WTC11 (cell line): ENCODE measurements around the gene MOSPD2. TPM values are rescaled to one million over a fixed set of nuclear protein-coding genes. Genes with fewer than 3 reads are reported as not detected.

Source experiments
- ATAC-seq: fragments of 200-7000 bp; cut with Tn5 transposase; 2 replicates; pipeline ENCODE4 v1.10.0; 2021; ENCODE audit warnings: mild to moderate bottlenecking, moderate library complexity
- CTCF ChIA-PET: fragments of 300-600 bp; sonication (Branson Sonifier 250); formaldehyde crosslinking; loops from one replicate; lab custom pipeline; 2021; ENCODE audit warnings: antibody characterized with exemption; lab: Charles Lee
- POLR2A ChIA-PET: fragments of 350-600 bp; sonication (Branson Sonifier 250); formaldehyde crosslinking; loops from one replicate; lab custom pipeline; 2021; ENCODE audit warnings: antibody characterized with exemption; lab: Charles Lee
- DNase-seq: peaks from one replicate; pipeline ENCODE4 v3.0.0; 2021; ENCODE audit warnings: low spot score
- H3K27ac Mint-ChIP-seq: 2 replicates; pipeline ENCODE4 v1.8.0; 2021; ENCODE audit warnings: mixed read lengths
- H3K27me3 Mint-ChIP-seq: 2 replicates; pipeline ENCODE4 v1.8.0; 2021; ENCODE audit warnings: low read depth, mild to moderate bottlenecking, moderate library complexity, mixed read lengths
- H3K36me3 Mint-ChIP-seq: 2 replicates; pipeline ENCODE4 v1.8.0; 2021; ENCODE audit warnings: mixed read lengths
- H3K4me1 Mint-ChIP-seq: 2 replicates; pipeline ENCODE4 v1.8.0; 2022; ENCODE audit warnings: mixed read lengths
- H3K4me3 Mint-ChIP-seq: 2 replicates; pipeline ENCODE4 v1.8.0; 2021; ENCODE audit warnings: mild to moderate bottlenecking, moderate library complexity, mixed read lengths
- H3K9me3 Mint-ChIP-seq: 2 replicates; pipeline ENCODE4 v1.8.0; 2021; ENCODE audit warnings: mixed read lengths
- CREM ChIP-seq: sonication (generic); formaldehyde crosslinking; IDR thresholded peaks from 2 replicates; pipeline ENCODE4 v1.8.1; 2022; ENCODE audit warnings: mild to moderate bottlenecking, missing genetic modification reagents, moderate library complexity
- ELF4 ChIP-seq: sonication (generic); formaldehyde crosslinking; IDR thresholded peaks from 2 replicates; pipeline ENCODE4 v1.8.1; 2022; ENCODE audit warnings: low read depth, mild to moderate bottlenecking, moderate library complexity, missing genetic modification reagents
- FOXP1 ChIP-seq: sonication (generic); formaldehyde crosslinking; IDR thresholded peaks from 2 replicates; pipeline ENCODE4 v1.8.0; 2022; ENCODE audit warnings: missing genetic modification reagents, mild to moderate bottlenecking, moderate library complexity, borderline replicate concordance
- GRHL2 ChIP-seq: fragments of 250-450 bp; sonication (Bioruptor Pico); IDR thresholded peaks from 2 replicates; pipeline ENCODE4 v1.8.0; 2022; ENCODE audit warnings: mild to moderate bottlenecking, moderate library complexity; ENCODE audit not compliant: insufficient replicate concordance, severe bottlenecking
- JAZF1 ChIP-seq: fragments of 250-450 bp; sonication (Bioruptor Pico); IDR thresholded peaks from 2 replicates; pipeline ENCODE4 v1.9.0; 2021; ENCODE audit warnings: moderate library complexity, mild to moderate bottlenecking, inconsistent platforms
- NR1H2 ChIP-seq: sonication (generic); formaldehyde crosslinking; IDR thresholded peaks from 2 replicates; pipeline ENCODE4 v1.9.0; 2021; ENCODE audit warnings: mild to moderate bottlenecking, moderate library complexity, missing genetic modification reagents
- NR3C1 ChIP-seq: sonication (generic); formaldehyde crosslinking; conservative IDR thresholded peaks from 2 replicates; pipeline ENCODE4 v1.8.1; 2023; ENCODE audit warnings: low read depth, mild to moderate bottlenecking, missing genetic modification reagents
- RELA ChIP-seq: sonication (generic); formaldehyde crosslinking; IDR thresholded peaks from 2 replicates; pipeline ENCODE4 v1.8.1; 2022; ENCODE audit warnings: missing genetic modification reagents, mild to moderate bottlenecking, borderline replicate concordance
- SMAD4 ChIP-seq: sonication (generic); formaldehyde crosslinking; IDR thresholded peaks from 2 replicates; pipeline ENCODE4 v1.8.0; 2022; ENCODE audit warnings: mild to moderate bottlenecking, missing genetic modification reagents
- SOX15 ChIP-seq: fragments of 250-450 bp; sonication (Bioruptor Pico); IDR thresholded peaks from 2 replicates; pipeline ENCODE4 v1.9.0; 2021; ENCODE audit warnings: mild to moderate bottlenecking
- SP1 ChIP-seq: sonication (generic); formaldehyde crosslinking; conservative IDR thresholded peaks from 2 replicates; pipeline ENCODE4 v1.8.1; 2022; ENCODE audit warnings: missing genetic modification reagents
- TCF7 ChIP-seq: sonication (generic); formaldehyde crosslinking; IDR thresholded peaks from 2 replicates; pipeline ENCODE4 v1.8.0; 2022; ENCODE audit warnings: mild to moderate bottlenecking, low read depth, missing genetic modification reagents, moderate library complexity
- TP53 ChIP-seq: sonication (generic); formaldehyde crosslinking; IDR thresholded peaks from 2 replicates; pipeline ENCODE4 v1.8.1; 2023; ENCODE audit warnings: mild to moderate bottlenecking, missing genetic modification reagents
- ZNF121 ChIP-seq: sonication (generic); formaldehyde crosslinking; IDR thresholded peaks from 2 replicates; pipeline ENCODE4 v1.8.0; 2023; ENCODE audit warnings: missing genetic modification reagents
- ZNF232 ChIP-seq: sonication (generic); formaldehyde crosslinking; IDR thresholded peaks from 2 replicates; pipeline ENCODE4 v1.8.0; 2022; ENCODE audit warnings: mild to moderate bottlenecking, missing genetic modification reagents
- ZNF317 ChIP-seq: sonication (generic); formaldehyde crosslinking; IDR thresholded peaks from 2 replicates; pipeline ENCODE4 v1.8.1; 2023; ENCODE audit warnings: low read depth, mild to moderate bottlenecking, moderate library complexity, missing genetic modification reagents, borderline replicate concordance
- ZNF416 ChIP-seq: fragments of 250-450 bp; sonication (Bioruptor Pico); IDR thresholded peaks from 2 replicates; pipeline ENCODE4 v1.9.0; 2021; ENCODE audit warnings: mild to moderate bottlenecking, inconsistent platforms
- ZNF512 ChIP-seq: sonication (generic); formaldehyde crosslinking; IDR thresholded peaks from 2 replicates; pipeline ENCODE4 v1.8.1; 2022; ENCODE audit warnings: missing genetic modification reagents, borderline replicate concordance
- ZNF532 ChIP-seq: fragments of 250-450 bp; sonication (Bioruptor Pico); IDR thresholded peaks from 2 replicates; pipeline ENCODE4 v1.9.0; 2021; ENCODE audit warnings: mild to moderate bottlenecking, borderline replicate concordance
- total RNA-seq: library from RNA; stranded (reverse); gene quantifications from 3 replicates; pipeline ENCODE4 v1.2.3, GENCODE V29; 2021
- TF ChIP-seq, protein P1 (sequence below): sonication (generic); formaldehyde crosslinking; IDR thresholded peaks from 2 replicates; pipeline ENCODE4 v1.8.0; 2022; ENCODE audit warnings: missing genetic modification reagents
- TF ChIP-seq, protein P2 (sequence below): fragments of 250-450 bp; sonication (Bioruptor Pico); IDR thresholded peaks from 2 replicates; pipeline ENCODE4 v1.9.0; 2021; ENCODE audit warnings: moderate library complexity, mild to moderate bottlenecking, inconsistent platforms, borderline replicate concordance
- TF ChIP-seq, protein P3 (sequence below): fragments of 250-450 bp; sonication (Bioruptor Pico); conservative IDR thresholded peaks from 2 replicates; pipeline ENCODE4 v1.9.0; 2021; ENCODE audit warnings: mild to moderate bottlenecking

MOSPD2 gene
- total RNA-seq, 1 experiment from 2014 or later: 13.2 TPM

- no peak for TF ChIP-seq ZNF416 (CRISPR knock-in tag)
- TF ChIP-seq ZNF317 (CRISPR knock-in tag): no peak
- TF ChIP-seq, protein P1, sequence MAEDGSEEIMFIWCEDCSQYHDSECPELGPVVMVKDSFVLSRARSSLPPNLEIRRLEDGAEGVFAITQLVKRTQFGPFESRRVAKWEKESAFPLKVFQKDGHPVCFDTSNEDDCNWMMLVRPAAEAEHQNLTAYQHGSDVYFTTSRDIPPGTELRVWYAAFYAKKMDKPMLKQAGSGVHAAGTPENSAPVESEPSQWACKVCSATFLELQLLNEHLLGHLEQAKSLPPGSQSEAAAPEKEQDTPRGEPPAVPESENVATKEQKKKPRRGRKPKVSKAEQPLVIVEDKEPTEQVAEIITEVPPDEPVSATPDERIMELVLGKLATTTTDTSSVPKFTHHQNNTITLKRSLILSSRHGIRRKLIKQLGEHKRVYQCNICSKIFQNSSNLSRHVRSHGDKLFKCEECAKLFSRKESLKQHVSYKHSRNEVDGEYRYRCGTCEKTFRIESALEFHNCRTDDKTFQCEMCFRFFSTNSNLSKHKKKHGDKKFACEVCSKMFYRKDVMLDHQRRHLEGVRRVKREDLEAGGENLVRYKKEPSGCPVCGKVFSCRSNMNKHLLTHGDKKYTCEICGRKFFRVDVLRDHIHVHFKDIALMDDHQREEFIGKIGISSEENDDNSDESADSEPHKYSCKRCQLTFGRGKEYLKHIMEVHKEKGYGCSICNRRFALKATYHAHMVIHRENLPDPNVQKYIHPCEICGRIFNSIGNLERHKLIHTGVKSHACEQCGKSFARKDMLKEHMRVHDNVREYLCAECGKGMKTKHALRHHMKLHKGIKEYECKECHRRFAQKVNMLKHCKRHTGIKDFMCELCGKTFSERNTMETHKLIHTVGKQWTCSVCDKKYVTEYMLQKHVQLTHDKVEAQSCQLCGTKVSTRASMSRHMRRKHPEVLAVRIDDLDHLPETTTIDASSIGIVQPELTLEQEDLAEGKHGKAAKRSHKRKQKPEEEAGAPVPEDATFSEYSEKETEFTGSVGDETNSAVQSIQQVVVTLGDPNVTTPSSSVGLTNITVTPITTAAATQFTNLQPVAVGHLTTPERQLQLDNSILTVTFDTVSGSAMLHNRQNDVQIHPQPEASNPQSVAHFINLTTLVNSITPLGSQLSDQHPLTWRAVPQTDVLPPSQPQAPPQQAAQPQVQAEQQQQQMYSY (CRISPR knock-in tag): no peak
- TF ChIP-seq ZNF532 (CRISPR knock-in tag): no peak
- no peak for TF ChIP-seq ZNF232
- TF ChIP-seq RELA (CRISPR knock-in tag): no peak
- no peak for TF ChIP-seq SMAD4 (CRISPR knock-in tag)
- TF ChIP-seq ZNF512 (CRISPR knock-in tag): no peak
- TF ChIP-seq, protein P2, sequence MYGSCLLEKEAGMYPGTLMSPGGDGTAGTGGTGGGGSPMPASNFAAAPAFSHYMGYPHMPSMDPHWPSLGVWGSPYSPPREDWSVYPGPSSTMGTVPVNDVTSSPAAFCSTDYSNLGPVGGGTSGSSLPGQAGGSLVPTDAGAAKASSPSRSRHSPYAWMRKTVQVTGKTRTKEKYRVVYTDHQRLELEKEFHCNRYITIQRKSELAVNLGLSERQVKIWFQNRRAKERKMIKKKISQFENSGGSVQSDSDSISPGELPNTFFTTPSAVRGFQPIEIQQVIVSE: no peak
Measured at GRCh38 chrX:14941301-14941700, 68.1 kb downstream of the MOSPD2 start (continued).

- Mint-ChIP-seq H3K27me3 (peaks cover 2% of the 10 kb centered on the region; the same call in 1 of the 2 replicates), H3K9me3 (no peaks in the 10 kb centered on the region), H3K36me3 (no peaks in the 10 kb centered on the region), H3K4me3 (no peak overlapping the region), H3K4me1 (peaks cover 8% of the 10 kb centered on the region), H3K27ac (no peak overlapping the region)
- POLR2A ChIA-PET: no interaction called here
- CTCF ChIA-PET: no interaction called here
- ATAC-seq: no peak
- DNase-seq: no peak
- TF ChIP-seq, protein P3, sequence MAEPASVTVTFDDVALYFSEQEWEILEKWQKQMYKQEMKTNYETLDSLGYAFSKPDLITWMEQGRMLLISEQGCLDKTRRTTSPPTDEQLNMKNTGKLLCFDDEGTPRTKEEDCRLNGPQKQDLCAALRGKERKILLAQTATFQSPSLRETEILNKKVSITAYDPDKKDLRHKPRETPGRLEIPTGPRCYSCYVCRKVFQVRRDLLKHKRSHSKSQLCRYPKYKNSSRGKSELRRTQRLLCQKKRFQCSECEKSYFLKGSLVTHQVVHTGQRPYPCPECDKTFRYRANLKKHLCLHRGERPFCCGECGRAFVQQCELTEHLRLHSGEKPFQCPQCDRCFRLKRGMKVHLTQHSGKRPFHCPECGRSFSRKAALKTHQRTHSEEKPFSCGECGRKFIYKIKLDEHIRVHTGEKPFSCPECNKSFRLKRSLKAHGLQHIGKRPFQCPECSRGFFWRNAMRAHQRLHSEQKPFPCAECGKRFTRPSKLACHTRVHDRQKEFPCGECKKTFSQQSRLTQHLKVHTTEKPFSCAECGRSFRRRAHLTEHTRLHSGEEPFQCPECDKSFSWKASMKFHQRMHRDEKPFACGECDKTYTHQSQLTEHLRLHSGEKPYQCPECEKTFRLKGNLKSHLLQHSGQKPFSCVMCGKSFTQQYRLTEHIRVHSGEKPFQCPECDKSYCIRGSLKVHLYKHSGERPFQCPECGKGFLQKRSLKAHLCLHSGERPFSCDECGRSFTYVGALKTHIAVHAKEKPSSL: no peak
- TF ChIP-seq RELA (CRISPR knock-in tag): no peak
- TF ChIP-seq TCF7 (CRISPR knock-in tag): no peak
- no peak for TF ChIP-seq FOXP1 (CRISPR knock-in tag)
- no peak for TF ChIP-seq SP1 (CRISPR knock-in tag)
- TF ChIP-seq ELF4: no peak
- no peak for TF ChIP-seq ZNF121 (CRISPR knock-in tag)
- no peak for TF ChIP-seq GRHL2 (CRISPR knock-in tag)
- TF ChIP-seq, protein P2: no peak
- TF ChIP-seq JAZF1 (CRISPR knock-in tag): no peak
- TF ChIP-seq SOX15 (CRISPR knock-in tag): no peak
- no peak for TF ChIP-seq TP53 (CRISPR knock-in tag)
- no peak for TF ChIP-seq CREM (CRISPR knock-in tag)
- TF ChIP-seq NR3C1 (CRISPR knock-in tag): no peak
- TF ChIP-seq NR1H2 (CRISPR knock-in tag): no peak
Measured at GRCh38 chrX:14942341-14942740, 69.1 kb downstream of the MOSPD2 start.
